NCI-H1417 (cell line): ENCODE results near the gene EIPR1.

Experiments used
- DNase-seq, 3 experiments: peaks; one replicate each; lab custom pipeline; 2025; lab: John Stamatoyannopoulos, UW

The EIPR1 gene

GRCh38 chr2:3248754-3249475 lies 128.7 kb downstream of the EIPR1 start:
- no peak for DNase-seq

GRCh38 chr2:3246928-3247714 lies 130.5 kb downstream of the EIPR1 start:
- DNase-seq = peak in 2 of 3 experiments; percentile 46 to 75

GRCh38 chr2:3246406-3246805 lies 131.2 kb downstream of the EIPR1 start:
- DNase-seq = no peak

- no peak for DNase-seq
These were observed 133.1 kb downstream of the EIPR1 start for GRCh38 chr2:3244486-3244885.

GRCh38 chr2:3243804-3244203 lies 133.8 kb downstream of the EIPR1 start:
- no peak for DNase-seq

GRCh38 chr2:3242747-3243369 lies 134.8 kb downstream of the EIPR1 start:
- DNase-seq = no peak

GRCh38 chr2:3241971-3242746 lies 135.5 kb downstream of the EIPR1 start:
- DNase-seq = no peak

- DNase-seq = no peak
These were observed 138.4 kb downstream of the EIPR1 start for GRCh38 chr2:3238951-3239841.

- no peak for DNase-seq
These were observed 141.1 kb downstream of the EIPR1 start for GRCh38 chr2:3236300-3237045.

GRCh38 chr2:3233877-3234276 lies 143.7 kb downstream of the EIPR1 start:
- DNase-seq = no peak

- no peak for DNase-seq
These were observed 148.4 kb downstream of the EIPR1 start for GRCh38 chr2:3229221-3229620.

- DNase-seq = no peak
These were observed 152.9 kb downstream of the EIPR1 start for GRCh38 chr2:3224681-3225080.

- no peak for DNase-seq
These were observed 154.3 kb downstream of the EIPR1 start for GRCh38 chr2:3223080-3223923.

GRCh38 chr2:3222636-3223035 lies 155.0 kb downstream of the EIPR1 start:
- DNase-seq = no peak

GRCh38 chr2:3219536-3219935 lies 158.1 kb downstream of the EIPR1 start:
- no peak for DNase-seq

- no peak for DNase-seq
These were observed 160.0 kb downstream of the EIPR1 start for GRCh38 chr2:3217646-3218045.

GRCh38 chr2:3216841-3217495 lies 160.7 kb downstream of the EIPR1 start:
- DNase-seq = no peak

- DNase-seq = no peak
These were observed 162.7 kb downstream of the EIPR1 start for GRCh38 chr2:3214806-3215404.

- no peak for DNase-seq
These were observed 163.6 kb downstream of the EIPR1 start for GRCh38 chr2:3214065-3214464.
